HepG2 (cell line): ENCODE results near the gene PSMB9. TPM values are rescaled to one million over a fixed set of nuclear protein-coding genes. Genes with fewer than 3 reads are reported as not detected.

Source experiments
- FOXM1 ChIP-seq: sonication (generic); formaldehyde crosslinking; IDR thresholded peaks from 2 replicates; pipeline ENCODE4 v1.5.0; 2020; ENCODE audit warnings: missing genetic modification reagents
- HOXA9 ChIP-seq: sonication (generic); formaldehyde crosslinking; IDR thresholded peaks from 2 replicates; pipeline ENCODE4 v1.8.1; 2022; ENCODE audit warnings: missing genetic modification reagents, mild to moderate bottlenecking, moderate library complexity, borderline replicate concordance
- IKZF5 ChIP-seq: IDR thresholded peaks from 2 replicates; pipeline ENCODE4 v1.6.1; 2018; ENCODE audit warnings: missing genetic modification reagents, mild to moderate bottlenecking, missing compliant biosample characterization
- MATR3 ChIP-seq: sonication (generic); formaldehyde crosslinking; IDR thresholded peaks from 2 replicates; pipeline ENCODE4 v1.4.0; 2020; ENCODE audit warnings: missing genetic modification reagents
- NFATC3 ChIP-seq: sonication (generic); formaldehyde crosslinking; IDR thresholded peaks from 2 replicates; pipeline ENCODE4 v1.5.1; 2020; ENCODE audit warnings: mild to moderate bottlenecking, missing genetic modification reagents
- NFRKB ChIP-seq: fragments of 450-650 bp; IDR thresholded peaks from 2 replicates; pipeline ENCODE4 v1.6.1; 2017
- PITX1 ChIP-seq: sonication (generic); formaldehyde crosslinking; IDR thresholded peaks from 2 replicates; pipeline ENCODE4 v1.5.1; 2020; ENCODE audit warnings: mild to moderate bottlenecking, missing genetic modification reagents
- ZFP62 ChIP-seq: sonication (generic); formaldehyde crosslinking; IDR thresholded peaks from 2 replicates; pipeline ENCODE4 v1.4.0; 2020; ENCODE audit warnings: missing genetic modification reagents
- ZNF10 ChIP-seq: sonication (generic); formaldehyde crosslinking; IDR thresholded peaks from 2 replicates; pipeline ENCODE4 v1.4.0; 2020; ENCODE audit warnings: mild to moderate bottlenecking, low read depth, missing genetic modification reagents, borderline replicate concordance
- ZNF143 ChIP-seq: sonication (generic); formaldehyde crosslinking; IDR thresholded peaks from 2 replicates; pipeline ENCODE4 v1.4.0; 2020; ENCODE audit warnings: missing genetic modification reagents
- ZNF343 ChIP-seq: sonication (generic); formaldehyde crosslinking; IDR thresholded peaks from 2 replicates; pipeline ENCODE4 v1.4.0; 2020; ENCODE audit warnings: mild to moderate bottlenecking, missing genetic modification reagents
- ZNF510 ChIP-seq: sonication (generic); formaldehyde crosslinking; IDR thresholded peaks from 2 replicates; pipeline ENCODE4 v1.4.0; 2020; ENCODE audit warnings: low read depth, mild to moderate bottlenecking, missing genetic modification reagents
- ZNF652 ChIP-seq: IDR thresholded peaks from 2 replicates; pipeline ENCODE4 v1.6.1; 2016; ENCODE audit warnings: low read depth, borderline replicate concordance
- ZNF770 ChIP-seq: sonication (generic); formaldehyde crosslinking; IDR thresholded peaks from 2 replicates; pipeline ENCODE4 v1.5.0; 2020; ENCODE audit warnings: mild to moderate bottlenecking, missing genetic modification reagents
- ZSCAN5A ChIP-seq: sonication (generic); formaldehyde crosslinking; IDR thresholded peaks from 2 replicates; pipeline ENCODE4 v1.8.0; 2022; ENCODE audit warnings: mild to moderate bottlenecking, missing genetic modification reagents, borderline replicate concordance
- polyA plus RNA-seq, 8 experiments: library from polyadenylated mRNA; depleted of rRNA in 3 of 8; stranded (reverse) in 7 of 8; unstranded in 1 of 8; fragments of >200 nt; fragmentation: Illumina TruSeq in 4 of 8; extraction: Trizol in 4 of 8; gene quantifications; 2 replicates each; pipeline versions ENCODE4 v1.2.1 to v1.2.3, GENCODE V29; 2011 to 2016; ENCODE audit warnings: low read depth in 4 of 8, missing spikeins in 1 of 8, mixed read lengths in 1 of 8; ENCODE audit not compliant: insufficient read depth in 1 of 8
- total RNA-seq, 5 experiments: library from RNA; depleted of rRNA; stranded (reverse); fragments of >200 nt; fragmentation: Illumina TruSeq; extraction: Trizol; gene quantifications; 2 replicates each; pipeline ENCODE4 v1.2.3, GENCODE V29; 2016; ENCODE audit warnings: low read depth in 1 of 5
- TF ChIP-seq, protein P1 (sequence below): sonication (generic); formaldehyde crosslinking; IDR thresholded peaks from 2 replicates; pipeline ENCODE4 v1.5.0; 2020; ENCODE audit warnings: mild to moderate bottlenecking, low read depth, missing genetic modification reagents, borderline replicate concordance
- TF ChIP-seq, protein P2 (sequence below): sonication (generic); formaldehyde crosslinking; IDR thresholded peaks from 2 replicates; pipeline ENCODE4 v1.4.0; 2020; ENCODE audit warnings: mild to moderate bottlenecking, missing genetic modification reagents, borderline replicate concordance

Gene PSMB9
- total and polyA plus RNA-seq, 2 of the 13 experiments (the other 11 are each of a cell fraction or from before 2014, with no cell fraction given) = 15.6 to 16.0 TPM

- TF ChIP-seq ZNF770 (0 out of 2 replicates have a peak, but pooled peaks have one; percentile 14), IKZF5 (peak; percentile 62; the same call in 1 of the 2 replicates), NFRKB (no peak), ZFP62 (CRISPR knock-in tag) (no peak), ZNF652 (CRISPR knock-in tag) (no peak), ZNF10 (CRISPR knock-in tag) (no peak), ZNF343 (CRISPR knock-in tag) (no peak), PITX1 (peak; percentile 45; the same call in 1 of the 2 replicates), ZNF510 (peak; percentile 56; the same call in 1 of the 2 replicates), FOXM1 (0 out of 2 replicates have a peak, but pooled peaks have one; percentile 18), MATR3 (no peak), ZNF143 (no peak), NFATC3 (0 out of 2 replicates have a peak, but pooled peaks have one; percentile 39), ZSCAN5A (CRISPR knock-in tag) (no peak), HOXA9 (CRISPR knock-in tag) (0 out of 2 replicates have a peak, but pooled peaks have one; percentile 11)
- TF ChIP-seq, protein P1, sequence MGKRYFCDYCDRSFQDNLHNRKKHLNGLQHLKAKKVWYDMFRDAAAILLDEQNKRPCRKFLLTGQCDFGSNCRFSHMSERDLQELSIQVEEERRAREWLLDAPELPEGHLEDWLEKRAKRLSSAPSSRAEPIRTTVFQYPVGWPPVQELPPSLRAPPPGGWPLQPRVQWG (CRISPR knock-in tag) = no peak
- TF ChIP-seq, protein P2, sequence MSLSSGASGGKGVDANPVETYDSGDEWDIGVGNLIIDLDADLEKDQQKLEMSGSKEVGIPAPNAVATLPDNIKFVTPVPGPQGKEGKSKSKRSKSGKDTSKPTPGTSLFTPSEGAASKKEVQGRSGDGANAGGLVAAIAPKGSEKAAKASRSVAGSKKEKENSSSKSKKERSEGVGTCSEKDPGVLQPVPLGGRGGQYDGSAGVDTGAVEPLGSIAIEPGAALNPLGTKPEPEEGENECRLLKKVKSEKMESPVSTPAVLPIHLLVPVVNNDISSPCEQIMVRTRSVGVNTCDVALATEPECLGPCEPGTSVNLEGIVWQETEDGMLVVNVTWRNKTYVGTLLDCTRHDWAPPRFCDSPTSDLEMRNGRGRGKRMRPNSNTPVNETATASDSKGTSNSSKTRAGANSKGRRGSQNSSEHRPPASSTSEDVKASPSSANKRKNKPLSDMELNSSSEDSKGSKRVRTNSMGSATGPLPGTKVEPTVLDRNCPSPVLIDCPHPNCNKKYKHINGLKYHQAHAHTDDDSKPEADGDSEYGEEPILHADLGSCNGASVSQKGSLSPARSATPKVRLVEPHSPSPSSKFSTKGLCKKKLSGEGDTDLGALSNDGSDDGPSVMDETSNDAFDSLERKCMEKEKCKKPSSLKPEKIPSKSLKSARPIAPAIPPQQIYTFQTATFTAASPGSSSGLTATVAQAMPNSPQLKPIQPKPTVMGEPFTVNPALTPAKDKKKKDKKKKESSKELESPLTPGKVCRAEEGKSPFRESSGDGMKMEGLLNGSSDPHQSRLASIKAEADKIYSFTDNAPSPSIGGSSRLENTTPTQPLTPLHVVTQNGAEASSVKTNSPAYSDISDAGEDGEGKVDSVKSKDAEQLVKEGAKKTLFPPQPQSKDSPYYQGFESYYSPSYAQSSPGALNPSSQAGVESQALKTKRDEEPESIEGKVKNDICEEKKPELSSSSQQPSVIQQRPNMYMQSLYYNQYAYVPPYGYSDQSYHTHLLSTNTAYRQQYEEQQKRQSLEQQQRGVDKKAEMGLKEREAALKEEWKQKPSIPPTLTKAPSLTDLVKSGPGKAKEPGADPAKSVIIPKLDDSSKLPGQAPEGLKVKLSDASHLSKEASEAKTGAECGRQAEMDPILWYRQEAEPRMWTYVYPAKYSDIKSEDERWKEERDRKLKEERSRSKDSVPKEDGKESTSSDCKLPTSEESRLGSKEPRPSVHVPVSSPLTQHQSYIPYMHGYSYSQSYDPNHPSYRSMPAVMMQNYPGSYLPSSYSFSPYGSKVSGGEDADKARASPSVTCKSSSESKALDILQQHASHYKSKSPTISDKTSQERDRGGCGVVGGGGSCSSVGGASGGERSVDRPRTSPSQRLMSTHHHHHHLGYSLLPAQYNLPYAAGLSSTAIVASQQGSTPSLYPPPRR (CRISPR knock-in tag) = peak; percentile 1; the same call in 1 of the 2 replicates
Measured at GRCh38 chr6:32853541-32854375, at the start of gene PSMB9, which contains the start of gene TAP1 (continued).
